Measurements from ENCODE around the gene EFNA2.

DNA sequence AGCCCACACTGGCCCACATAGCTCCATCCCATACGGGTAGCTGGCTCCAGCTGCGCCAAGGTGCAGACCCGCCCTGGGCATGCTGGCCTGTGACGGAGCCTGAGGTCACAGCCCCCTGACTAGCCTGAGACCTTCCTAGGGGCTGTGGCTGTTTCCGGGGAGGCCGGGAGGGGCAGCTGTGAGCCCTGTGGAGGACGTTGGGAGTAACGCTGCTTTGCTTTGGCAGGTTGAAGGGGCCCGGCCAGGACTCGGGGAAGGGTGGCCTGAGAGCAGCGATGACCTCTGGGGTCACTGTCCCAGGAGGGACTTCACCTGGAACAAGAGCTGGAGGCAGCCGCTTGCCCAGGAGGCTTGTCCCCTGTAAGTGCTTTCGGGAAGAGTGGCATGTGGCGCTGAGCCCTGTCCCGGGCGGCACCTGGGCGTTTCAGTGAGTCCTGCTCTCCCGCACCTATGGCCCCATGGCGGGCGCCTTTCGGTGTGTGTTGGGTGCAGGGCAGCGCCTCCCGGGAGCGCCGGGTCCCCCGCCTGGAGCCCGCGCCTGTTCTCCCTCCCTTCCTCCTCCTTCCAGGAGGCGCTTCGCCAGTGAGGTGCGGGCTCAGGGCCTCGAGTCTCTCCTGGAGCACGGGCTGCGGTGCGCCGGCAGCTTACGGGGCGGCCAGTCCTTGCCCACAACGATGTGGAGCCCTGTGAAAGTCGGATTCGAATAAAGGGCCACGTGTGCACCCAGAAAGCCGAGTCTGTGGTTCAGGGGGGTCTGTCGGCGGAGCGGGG lies 11.4 kb upstream of the EFNA2 start:
- TF ChIP-seq, protein P1, sequence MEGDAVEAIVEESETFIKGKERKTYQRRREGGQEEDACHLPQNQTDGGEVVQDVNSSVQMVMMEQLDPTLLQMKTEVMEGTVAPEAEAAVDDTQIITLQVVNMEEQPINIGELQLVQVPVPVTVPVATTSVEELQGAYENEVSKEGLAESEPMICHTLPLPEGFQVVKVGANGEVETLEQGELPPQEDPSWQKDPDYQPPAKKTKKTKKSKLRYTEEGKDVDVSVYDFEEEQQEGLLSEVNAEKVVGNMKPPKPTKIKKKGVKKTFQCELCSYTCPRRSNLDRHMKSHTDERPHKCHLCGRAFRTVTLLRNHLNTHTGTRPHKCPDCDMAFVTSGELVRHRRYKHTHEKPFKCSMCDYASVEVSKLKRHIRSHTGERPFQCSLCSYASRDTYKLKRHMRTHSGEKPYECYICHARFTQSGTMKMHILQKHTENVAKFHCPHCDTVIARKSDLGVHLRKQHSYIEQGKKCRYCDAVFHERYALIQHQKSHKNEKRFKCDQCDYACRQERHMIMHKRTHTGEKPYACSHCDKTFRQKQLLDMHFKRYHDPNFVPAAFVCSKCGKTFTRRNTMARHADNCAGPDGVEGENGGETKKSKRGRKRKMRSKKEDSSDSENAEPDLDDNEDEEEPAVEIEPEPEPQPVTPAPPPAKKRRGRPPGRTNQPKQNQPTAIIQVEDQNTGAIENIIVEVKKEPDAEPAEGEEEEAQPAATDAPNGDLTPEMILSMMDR (conservative IDR thresholded peaks at IDR 0.05; ENCODE audit: low read length): no peak
- no peak for TF ChIP-seq EZH2phosphoT487 (IDR thresholded peaks at IDR 0.05; ENCODE audit: borderline replicate concordance)
